GM19463 (cell line): ENCODE data around the gene MYH6.
"Not testable (repeated sequence)": the region's sequence is repeated elsewhere in the genome, so short reads cannot be mapped to it uniquely, and the experiment has no call there.

Source experiments
- ATAC-seq: cut with Tn5 transposase; IDR thresholded peaks from one replicate; pipeline ENCODE4 v1.9.1; 2021; ENCODE audit warnings: mild to moderate bottlenecking, moderate library complexity; ENCODE audit not compliant: unreplicated experiment

The MYH6 gene

GRCh38 chr14:23436327-23437132 lies 28.5 kb upstream of the MYH6 start:
- no peak for ATAC-seq

DNA sequence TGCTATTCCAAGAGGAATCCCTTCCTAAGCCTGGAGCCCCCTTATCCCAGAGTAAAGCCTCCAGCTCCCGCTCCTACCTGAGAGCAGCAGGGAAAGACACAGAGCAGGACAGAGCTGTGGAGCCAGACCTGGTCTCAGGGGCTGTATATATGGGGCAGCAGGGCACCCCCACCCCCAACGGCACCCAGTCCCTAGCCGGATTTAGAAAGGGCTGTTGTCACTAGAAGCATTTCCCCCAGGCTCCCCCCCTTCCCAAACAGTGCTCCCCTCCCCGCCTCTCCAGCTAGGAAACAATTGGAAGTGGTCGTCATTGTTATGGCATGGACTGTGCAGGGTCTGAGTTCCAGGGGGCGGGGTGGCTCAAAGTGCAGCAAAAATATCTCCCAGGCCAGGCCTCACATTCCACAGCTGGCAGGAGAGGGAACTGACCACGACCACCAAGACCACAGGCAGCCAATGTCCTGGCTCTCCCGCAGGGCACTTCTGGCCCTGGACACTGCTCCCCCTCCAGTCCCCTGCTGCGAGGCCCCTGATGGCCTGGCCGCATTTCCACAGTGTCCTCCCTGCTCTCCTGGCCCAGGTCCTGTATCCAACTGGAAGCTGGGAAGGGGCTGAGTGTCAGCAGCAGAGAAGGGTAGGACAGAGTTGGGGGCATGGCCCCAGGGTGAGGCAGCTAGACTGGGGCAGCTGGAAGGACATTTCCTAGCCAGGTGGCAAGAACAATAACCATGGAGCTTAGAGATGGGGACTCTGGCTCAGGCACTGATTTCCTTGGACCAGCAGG lies 27.7 kb upstream of the MYH6 start, which contains the start of gene MYH7:
Gene MYH7 (minus strand): TSS at position 118 of the 784 bp plus-strand sequence. CDS start 1,928 bp downstream, outside the sequence.
- no peak for ATAC-seq

DNA sequence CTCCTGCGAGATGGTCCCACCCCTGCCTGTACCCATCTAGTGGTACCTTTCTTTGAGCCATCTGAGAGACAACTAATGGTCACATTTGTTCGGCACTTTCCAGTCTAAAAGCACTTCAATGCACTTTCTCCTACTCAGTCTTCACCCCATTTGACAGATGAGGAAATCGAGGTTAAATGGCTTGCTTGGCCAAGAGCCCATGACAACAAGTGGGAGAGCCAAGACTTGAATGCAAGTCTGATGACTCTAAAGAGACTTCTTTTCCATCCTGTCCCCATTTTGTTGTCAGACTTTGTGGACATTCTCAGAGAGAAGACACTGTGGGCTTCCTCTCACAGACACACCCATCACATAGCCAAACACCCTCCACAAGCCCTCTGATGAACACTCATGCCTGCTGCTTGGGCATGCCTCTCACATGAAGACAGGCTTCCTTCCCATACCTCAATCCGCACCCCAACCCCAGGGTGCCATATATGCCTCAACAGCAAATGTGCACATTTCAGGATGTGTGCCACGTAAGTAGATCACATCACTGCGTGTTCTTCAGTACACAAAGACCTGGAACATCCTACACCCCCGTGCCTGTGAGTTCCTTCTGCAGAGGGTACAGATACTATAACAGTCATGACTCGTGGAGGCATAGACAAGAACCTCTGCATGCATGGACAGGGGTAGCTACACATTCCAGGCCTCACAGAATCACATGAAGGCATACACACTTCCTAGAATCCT lies 26.6 kb upstream of the MYH6 start:
- ATAC-seq = no peak

DNA sequence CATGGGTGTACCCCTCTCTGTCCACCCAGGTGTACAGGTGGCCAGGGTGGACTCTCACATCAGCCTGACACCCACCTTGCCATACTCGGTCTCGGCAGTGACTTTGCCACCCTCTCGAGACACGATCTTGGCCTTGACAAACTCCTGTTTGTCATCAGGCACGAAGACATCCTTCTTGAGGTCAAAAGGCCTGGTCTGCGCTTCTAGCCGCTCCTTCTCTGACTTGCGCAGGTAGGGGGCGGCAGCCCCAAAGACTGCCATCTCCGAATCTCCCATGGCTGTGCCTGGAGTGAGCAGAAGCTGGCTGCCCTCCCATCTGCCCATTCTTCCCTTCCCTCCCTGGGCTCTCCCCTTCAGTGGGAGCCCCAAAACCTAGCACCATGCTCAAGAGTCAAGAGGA lies 25.4 kb upstream of the MYH6 start:
- no peak for ATAC-seq

- ATAC-seq = no peak
Observed at GRCh38 chr14:23432946-23433345, 24.9 kb upstream of the MYH6 start.

DNA sequence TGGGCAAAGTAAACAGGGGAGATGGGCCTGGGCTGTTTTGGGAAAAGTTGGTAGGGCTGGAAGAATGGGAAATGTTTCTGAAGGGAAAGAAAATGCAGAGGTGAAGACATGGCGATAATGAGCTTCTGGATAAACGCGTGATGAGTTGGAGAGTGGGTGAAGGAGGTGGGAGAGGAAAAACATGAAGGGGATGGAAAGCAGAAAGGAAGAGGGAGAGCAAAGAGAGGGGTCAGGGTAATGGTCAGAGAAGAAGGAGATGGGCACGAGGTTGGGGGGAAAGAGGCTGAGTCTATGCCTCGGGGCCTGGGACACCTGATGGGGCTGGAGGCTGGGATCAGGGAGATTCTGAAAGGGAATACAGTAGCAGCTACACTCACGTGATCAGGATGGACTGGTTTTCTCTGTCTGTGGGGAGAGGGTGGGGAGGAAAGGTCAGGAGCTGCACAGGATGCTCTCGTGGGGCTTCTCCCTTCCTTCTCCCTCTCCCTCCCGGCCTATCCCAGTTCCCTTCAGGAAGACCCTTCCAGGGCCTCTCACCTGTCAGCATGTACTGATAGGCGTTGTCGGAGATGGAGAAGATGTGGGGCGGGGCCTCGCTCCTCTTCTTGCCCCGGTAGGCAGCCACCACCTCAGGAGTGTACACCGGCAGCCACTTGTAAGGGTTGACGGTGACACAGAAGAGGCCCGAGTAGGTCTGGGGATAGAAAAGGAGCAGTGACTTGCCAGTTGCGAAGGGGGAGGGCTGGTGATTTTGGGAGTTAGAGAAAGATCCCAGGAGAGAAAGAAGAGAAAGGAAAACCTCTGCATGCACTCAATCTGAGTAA lies 24.2 kb upstream of the MYH6 start:
- ATAC-seq = no peak

DNA sequence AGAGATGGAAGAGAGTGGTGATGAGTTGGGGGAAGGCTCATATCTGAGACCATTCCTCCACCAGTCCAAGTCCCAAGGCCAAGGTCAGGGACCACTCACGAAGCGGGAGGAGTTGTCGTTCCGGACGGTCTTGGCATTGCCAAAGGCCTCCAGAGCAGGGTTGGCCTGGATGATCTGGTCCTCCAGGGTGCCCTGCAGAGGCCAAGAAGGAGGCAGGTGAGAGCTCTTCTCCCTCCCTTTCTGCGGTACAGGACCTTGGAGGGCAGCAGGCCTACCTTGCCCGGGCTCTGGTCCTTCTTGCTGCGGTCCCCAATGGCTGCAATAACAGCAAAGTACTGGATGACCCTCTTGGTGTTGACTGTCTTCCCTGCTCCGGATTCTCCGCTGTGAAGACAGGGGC lies 23.4 kb upstream of the MYH6 start:
- no peak for ATAC-seq

GRCh38 chr14:23430723-23431085 lies 22.6 kb upstream of the MYH6 start:
- ATAC-seq = no peak

DNA sequence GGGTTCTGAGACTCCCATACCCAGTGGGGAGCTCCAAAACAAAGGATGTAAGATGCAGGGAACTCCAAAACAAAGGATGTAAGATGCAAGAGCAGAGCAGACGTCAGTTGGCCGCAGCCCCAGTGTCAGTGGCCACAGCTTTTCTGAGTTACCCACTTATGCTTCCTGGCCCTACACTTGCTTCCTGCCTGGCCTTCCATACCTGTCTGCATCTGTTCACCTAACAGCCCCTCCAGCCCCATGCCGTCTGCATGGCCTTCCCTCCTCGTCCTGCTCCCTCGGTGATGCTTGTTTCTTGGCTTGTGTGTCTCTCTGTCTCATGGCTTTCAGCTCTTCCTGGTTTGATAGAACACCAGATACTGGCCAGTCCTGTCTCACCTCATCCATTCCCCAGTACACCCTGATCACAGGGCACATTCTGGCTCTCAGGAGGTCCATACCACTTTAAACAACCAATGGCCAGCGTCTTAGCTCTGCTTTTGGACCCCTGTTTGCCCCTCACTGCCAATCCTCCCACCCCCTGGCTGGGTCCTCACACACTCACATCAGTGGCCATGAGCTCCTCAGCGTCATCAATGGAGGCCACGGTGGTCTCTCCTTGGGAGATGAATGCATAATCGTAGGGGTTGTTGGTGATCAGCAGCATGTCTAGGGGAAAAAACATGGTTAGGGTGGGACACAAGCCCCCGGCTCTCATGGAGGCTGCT lies 22.1 kb upstream of the MYH6 start:
- no peak for ATAC-seq

DNA sequence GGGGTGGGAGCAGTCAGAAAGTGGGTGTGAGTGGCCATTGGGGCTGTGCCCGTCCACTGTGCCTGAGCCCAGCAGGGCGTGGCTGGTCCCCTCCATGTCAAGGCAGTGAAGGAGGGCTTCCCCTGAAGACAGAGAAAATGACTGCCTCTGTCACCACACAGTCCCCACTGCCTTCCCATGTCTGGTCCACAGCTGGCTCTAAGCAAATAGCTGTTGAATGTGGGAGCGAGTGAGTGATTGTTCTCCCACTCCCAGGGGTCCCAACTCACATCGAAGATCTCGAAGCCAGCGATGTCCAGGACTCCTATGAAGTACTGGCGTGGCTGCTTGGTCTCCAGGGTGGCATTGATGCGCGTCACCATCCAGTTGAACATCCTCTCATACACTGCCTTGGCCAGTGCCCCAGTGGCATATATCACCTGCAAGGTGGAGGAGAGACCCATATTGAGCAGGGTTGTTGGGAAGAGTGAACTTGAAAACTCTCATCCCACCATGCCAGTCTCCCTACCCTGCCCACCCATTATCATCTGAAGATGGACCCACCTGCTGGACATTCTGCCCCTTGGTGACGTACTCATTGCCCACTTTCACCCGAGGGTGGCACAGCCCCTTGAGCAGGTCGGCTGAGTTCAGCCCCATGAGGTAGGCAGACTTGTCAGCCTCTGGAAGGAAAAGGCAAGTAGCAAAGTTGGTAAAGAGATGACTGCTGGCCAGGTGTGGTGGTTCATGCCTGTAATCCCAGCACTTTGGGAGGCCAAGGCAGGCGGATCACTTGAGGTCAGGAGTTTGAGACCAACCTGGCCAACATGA lies 20.8 kb upstream of the MYH6 start:
- no peak for ATAC-seq

DNA sequence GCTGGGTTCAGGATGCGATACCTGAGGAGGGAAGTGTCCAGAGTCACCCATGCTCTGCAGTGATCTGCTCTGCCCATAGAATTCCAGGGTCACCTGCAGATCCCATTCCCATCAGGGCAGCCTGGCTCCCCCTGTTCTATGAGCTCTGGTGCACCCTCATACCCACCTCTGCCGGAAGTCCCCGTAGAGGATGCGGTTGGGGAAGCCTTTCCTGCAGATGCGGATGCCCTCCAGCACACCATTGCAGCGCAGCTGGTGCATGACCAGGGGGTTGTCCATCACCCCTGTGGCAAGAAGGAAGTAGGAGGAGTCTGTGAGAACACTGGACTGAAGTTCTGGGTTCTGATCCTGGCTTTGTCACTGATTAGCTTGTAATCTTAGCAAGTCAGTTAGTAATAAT lies 17.7 kb upstream of the MYH6 start:
- ATAC-seq = not testable (repeated sequence)

- ATAC-seq = no peak
Observed at GRCh38 chr14:23425169-23425568, 17.1 kb upstream of the MYH6 start.

- ATAC-seq = no peak
Observed at GRCh38 chr14:23423657-23424056, 15.6 kb upstream of the MYH6 start.

DNA sequence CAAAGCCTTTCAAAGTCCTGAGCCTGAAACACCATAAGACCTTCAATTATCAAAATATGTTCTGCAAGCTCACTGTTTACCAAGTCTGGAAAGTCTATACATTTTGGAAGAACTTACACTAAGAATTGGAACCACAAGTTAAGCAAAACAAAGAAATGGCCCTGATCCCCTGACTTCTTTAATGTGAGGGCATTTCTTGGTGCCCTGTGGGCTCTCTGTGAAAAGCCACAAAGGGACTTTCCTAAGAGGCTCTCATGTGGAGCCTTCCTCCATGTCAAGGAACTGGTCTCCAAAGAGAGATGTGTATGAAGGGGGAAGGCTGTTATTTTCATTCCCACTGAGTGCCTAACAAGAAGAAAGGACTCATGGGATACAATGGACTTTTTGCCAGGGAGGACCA lies 13.5 kb upstream of the MYH6 start:
- peak; percentile 67 for ATAC-seq

GRCh38 chr14:23419646-23420045 lies 11.6 kb upstream of the MYH6 start:
- ATAC-seq = not testable (repeated sequence)

- no peak for ATAC-seq
Observed at GRCh38 chr14:23418021-23418420, 9.9 kb upstream of the MYH6 start.

GRCh38 chr14:23417269-23417668 lies 9.2 kb upstream of the MYH6 start:
- not testable (repeated sequence) for ATAC-seq

DNA sequence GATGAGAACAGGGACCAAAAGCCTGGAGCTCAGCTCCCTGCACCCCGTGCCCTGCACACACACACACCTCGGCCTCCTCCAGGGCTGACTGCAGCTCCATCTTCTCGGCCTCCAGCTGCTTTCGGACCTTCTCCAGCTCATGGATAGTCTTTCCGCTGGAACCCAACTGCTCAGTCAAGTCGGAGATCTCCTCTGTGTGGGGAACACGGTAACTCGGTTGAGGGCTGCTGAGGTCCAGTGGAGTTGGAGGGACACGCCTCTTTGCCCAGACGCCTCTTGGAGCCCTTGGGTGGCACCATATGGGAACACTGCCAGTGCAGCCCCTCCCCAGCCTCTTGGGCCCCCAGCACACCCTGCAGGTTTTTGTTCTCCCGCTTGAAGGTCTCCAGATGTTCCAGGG lies 8.7 kb upstream of the MYH6 start:
- ATAC-seq = no peak
